ENCODE data around the gene WDR70.
A peak's percentile ranks its signal among the peaks of the same experiment; 100 is the strongest.
"Not testable (repeated sequence)": the region's sequence is repeated elsewhere in the genome, so short reads cannot be mapped to it uniquely, and the experiment has no call there.

The WDR70 gene

GRCh38 chr5:37777432-37778130 lies 398.5 kb downstream of the WDR70 start:
- H3K27me3 ChIP-seq (ENCODE audit: insufficient read depth, low read length) = no peaks in the 10 kb centered on the region
- peak overlapping the region; percentile 91 for H2BK120ac ChIP-seq (ENCODE audit: insufficient read depth, low read length, poor library complexity)
- peak overlapping the region; percentile 52 for H4K8ac ChIP-seq (ENCODE audit: low read depth, low read length)
- H3K79me2 ChIP-seq (ENCODE audit: control insufficient read depth, insufficient read depth, low read length, poor library complexity) = no peaks in the 10 kb centered on the region
- H3K14ac ChIP-seq (ENCODE audit: low read length) = peak overlapping the region; percentile 65
- H4K91ac ChIP-seq (ENCODE audit: low read depth, low read length) = peak overlapping the region; percentile 82
- peaks cover 20% of the 10 kb centered on the region for H3K79me1 ChIP-seq (ENCODE audit: low read length)
- H3K4me3 ChIP-seq (ENCODE audit: low read depth, low read length) = no peak overlapping the region
- peak overlapping the region; percentile 82 for H2BK12ac ChIP-seq (ENCODE audit: low read length)
- no peak overlapping the region for H3K23ac ChIP-seq (ENCODE audit: low read length)
- H3K9me3 ChIP-seq (ENCODE audit: insufficient read depth, low read depth, low read length) = peaks cover 2% of the 10 kb centered on the region
- no peaks in the 10 kb centered on the region for H3K36me3 ChIP-seq (ENCODE audit: control insufficient read depth in 1 of 2, insufficient read depth in 2 of 2, low read length in 2 of 2)
- peak overlapping the region; percentile 54 for H3K27ac ChIP-seq (ENCODE audit: low read depth, low read length)
- H3K18ac ChIP-seq (ENCODE audit: low read length) = peak overlapping the region; percentile 22
- H3K4me1 ChIP-seq (ENCODE audit: control insufficient read depth in 1 of 2, insufficient read depth in 2 of 2, low read length in 2 of 2) = peaks cover 9 to 12% of the 10 kb centered on the region in 2 experiments
- DNase-seq = peak; percentile 58 to 90
- H3K4ac ChIP-seq (ENCODE audit: low read depth, low read length) = no peak overlapping the region
- H4K12ac ChIP-seq (ENCODE audit: low read depth, low read length) = no peak overlapping the region
- no CpG with 5 or more reads among the region's 15 CpGs for WGBS (ENCODE audit: extremely low coverage, insufficient coverage, insufficient read length)
- peak overlapping the region; percentile 70 for H2BK5ac ChIP-seq (ENCODE audit: low read depth, low read length, poor library complexity)
- no peak overlapping the region for H3K9ac ChIP-seq (ENCODE audit: low read length)
- no peak overlapping the region for H3K4me2 ChIP-seq (ENCODE audit: low read length)
- no peak overlapping the region for H2AFZ ChIP-seq (ENCODE audit: insufficient read depth, low read length, poor library complexity)
- H2AK5ac ChIP-seq (ENCODE audit: low read length) = no peak overlapping the region

- no CpG with 5 or more reads among the region's 8 CpGs for WGBS (ENCODE audit: extremely low coverage, insufficient coverage, insufficient read length)
- not testable (repeated sequence) for H3K4ac ChIP-seq (ENCODE audit: low read depth, low read length); H3K23ac ChIP-seq (ENCODE audit: low read length); H3K79me2 ChIP-seq (ENCODE audit: control insufficient read depth, insufficient read depth, low read length, poor library complexity); H2BK120ac ChIP-seq (ENCODE audit: insufficient read depth, low read length, poor library complexity); H3K27ac ChIP-seq (ENCODE audit: low read depth, low read length); H4K12ac ChIP-seq (ENCODE audit: low read depth, low read length); H3K4me3 ChIP-seq (ENCODE audit: low read depth, low read length); H2AFZ ChIP-seq (ENCODE audit: insufficient read depth, low read length, poor library complexity); H3K4me2 ChIP-seq (ENCODE audit: low read length); H3K27me3 ChIP-seq (ENCODE audit: insufficient read depth, low read length); H2AK5ac ChIP-seq (ENCODE audit: low read length); H2BK5ac ChIP-seq (ENCODE audit: low read depth, low read length, poor library complexity); H2BK12ac ChIP-seq (ENCODE audit: low read length); H3K9me3 ChIP-seq (ENCODE audit: insufficient read depth, low read depth, low read length); H3K14ac ChIP-seq (ENCODE audit: low read length); DNase-seq; H4K8ac ChIP-seq (ENCODE audit: low read depth, low read length); H3K36me3 ChIP-seq (ENCODE audit: control insufficient read depth in 1 of 2, insufficient read depth in 2 of 2, low read length in 2 of 2); H3K18ac ChIP-seq (ENCODE audit: low read length); H3K9ac ChIP-seq (ENCODE audit: low read length); H4K91ac ChIP-seq (ENCODE audit: low read depth, low read length)
- H3K79me1 ChIP-seq (ENCODE audit: low read length) = peaks cover 15% of the 10 kb centered on the region
- H3K4me1 ChIP-seq (ENCODE audit: control insufficient read depth in 1 of 2, insufficient read depth in 2 of 2, low read length in 2 of 2) = peaks cover 6 to 11% of the 10 kb centered on the region in 2 experiments
These were observed 402.3 kb downstream of the WDR70 start for GRCh38 chr5:37781409-37781808.

GRCh38 chr5:37786416-37786815 lies 407.3 kb downstream of the WDR70 start:
- no peak overlapping the region for H4K91ac ChIP-seq (ENCODE audit: low read depth, low read length)
- no peak overlapping the region for H3K23ac ChIP-seq (ENCODE audit: low read length)
- H3K79me1 ChIP-seq (ENCODE audit: low read length) = peaks cover 4% of the 10 kb centered on the region
- no peak overlapping the region for H3K18ac ChIP-seq (ENCODE audit: low read length)
- no peak overlapping the region for H2AK5ac ChIP-seq (ENCODE audit: low read length)
- H3K4me1 ChIP-seq (ENCODE audit: control insufficient read depth in 1 of 2, insufficient read depth in 2 of 2, low read length in 2 of 2) = peaks cover 2 to 9% of the 10 kb centered on the region in 2 experiments
- H3K9me3 ChIP-seq (ENCODE audit: insufficient read depth, low read depth, low read length) = peaks cover 4% of the 10 kb centered on the region
- H4K12ac ChIP-seq (ENCODE audit: low read depth, low read length) = no peak overlapping the region
- no peak overlapping the region for H3K27ac ChIP-seq (ENCODE audit: low read depth, low read length)
- no peaks in the 10 kb centered on the region for H3K27me3 ChIP-seq (ENCODE audit: insufficient read depth, low read length)
- no peak overlapping the region for H2BK120ac ChIP-seq (ENCODE audit: insufficient read depth, low read length, poor library complexity)
- H3K4me3 ChIP-seq (ENCODE audit: low read depth, low read length) = no peak overlapping the region
- H3K36me3 ChIP-seq (ENCODE audit: control insufficient read depth in 1 of 2, insufficient read depth in 2 of 2, low read length in 2 of 2) = no peaks in the 10 kb centered on the region
- no CpG with 5 or more reads among the region's 2 CpGs for WGBS (ENCODE audit: extremely low coverage, insufficient coverage, insufficient read length)
- no peak for DNase-seq
- no peak overlapping the region for H2BK5ac ChIP-seq (ENCODE audit: low read depth, low read length, poor library complexity)
- H3K14ac ChIP-seq (ENCODE audit: low read length) = no peak overlapping the region
- H2AFZ ChIP-seq (ENCODE audit: insufficient read depth, low read length, poor library complexity) = no peak overlapping the region
- no peak overlapping the region for H4K8ac ChIP-seq (ENCODE audit: low read depth, low read length)
- no peak overlapping the region for H3K4me2 ChIP-seq (ENCODE audit: low read length)
- H3K79me2 ChIP-seq (ENCODE audit: control insufficient read depth, insufficient read depth, low read length, poor library complexity) = no peaks in the 10 kb centered on the region
- no peak overlapping the region for H3K4ac ChIP-seq (ENCODE audit: low read depth, low read length)
- no peak overlapping the region for H3K9ac ChIP-seq (ENCODE audit: low read length)
- no peak overlapping the region for H2BK12ac ChIP-seq (ENCODE audit: low read length)

GRCh38 chr5:37786862-37787519 lies 407.9 kb downstream of the WDR70 start:
- Histone ChIP-seq H3K4ac (ENCODE audit: low read depth, low read length) (no peak overlapping the region), H3K36me3 (ENCODE audit: control insufficient read depth in 1 of 2, insufficient read depth in 2 of 2, low read length in 2 of 2) (no peaks in the 10 kb centered on the region), H3K79me2 (ENCODE audit: control insufficient read depth, insufficient read depth, low read length, poor library complexity) (no peaks in the 10 kb centered on the region), H3K4me3 (ENCODE audit: low read depth, low read length) (no peak overlapping the region), H4K8ac (ENCODE audit: low read depth, low read length) (no peak overlapping the region), H4K91ac (ENCODE audit: low read depth, low read length) (peak overlapping the region; percentile 53), H3K79me1 (ENCODE audit: low read length) (peaks cover 8% of the 10 kb centered on the region), H4K12ac (ENCODE audit: low read depth, low read length) (no peak overlapping the region), H3K14ac (ENCODE audit: low read length) (peak overlapping the region; percentile 57), H3K23ac (ENCODE audit: low read length) (no peak overlapping the region), H3K4me1 (ENCODE audit: control insufficient read depth in 1 of 2, insufficient read depth in 2 of 2, low read length in 2 of 2) (peaks cover 6 to 11% of the 10 kb centered on the region in 2 experiments), H2BK120ac (ENCODE audit: insufficient read depth, low read length, poor library complexity) (no peak overlapping the region), H3K4me2 (ENCODE audit: low read length) (no peak overlapping the region), H3K9ac (ENCODE audit: low read length) (no peak overlapping the region), H2AK5ac (ENCODE audit: low read length) (peak overlapping the region; percentile 84), H3K27me3 (ENCODE audit: insufficient read depth, low read length) (no peaks in the 10 kb centered on the region), H3K18ac (ENCODE audit: low read length) (no peak overlapping the region), H3K9me3 (ENCODE audit: insufficient read depth, low read depth, low read length) (peaks cover 4% of the 10 kb centered on the region), H2AFZ (ENCODE audit: insufficient read depth, low read length, poor library complexity) (no peak overlapping the region), H2BK12ac (ENCODE audit: low read length) (no peak overlapping the region), H2BK5ac (ENCODE audit: low read depth, low read length, poor library complexity) (peak overlapping the region; percentile 42), H3K27ac (ENCODE audit: low read depth, low read length) (no peak overlapping the region)
- DNase-seq = peak in 1 of 2 donors; percentile 55
- WGBS (ENCODE audit: extremely low coverage, insufficient coverage, insufficient read length) = no CpG with 5 or more reads among the region's 5 CpGs
